H1 (cell line): Measurements from ENCODE around the gene FASN. TPM values are rescaled to one million over a fixed set of nuclear protein-coding genes. Genes with fewer than 3 reads are reported as not detected.

Experiments
- CBX8 ChIP-seq: fragments of 300-800, 300-1000 bp; sonication (generic); IDR thresholded peaks from 2 replicates; pipeline ENCODE4 v1.7.1; 2016; ENCODE audit warnings: low read depth, low read length, borderline replicate concordance
- CHD7 ChIP-seq: fragments of 300-600 bp; sonication (generic); IDR thresholded peaks from 2 replicates; pipeline ENCODE4 v1.7.1; 2012; ENCODE audit warnings: low read length, moderate library complexity, mild to moderate bottlenecking, inconsistent platforms; ENCODE audit not compliant: insufficient replicate concordance
- KDM5A ChIP-seq: fragments of 200-600 bp; IDR thresholded peaks from 2 replicates; pipeline ENCODE4 v1.7.1; 2012; ENCODE audit warnings: mild to moderate bottlenecking, low read length, inconsistent platforms, mixed read lengths
- RBBP5 ChIP-seq: IDR thresholded peaks from 2 replicates; pipeline ENCODE4 v1.7.1; 2012; ENCODE audit warnings: low read depth, mild to moderate bottlenecking, inconsistent platforms, low read length, moderate library complexity, borderline replicate concordance
- polyA plus RNA-seq, 7 experiments: library from polyadenylated mRNA; depleted of rRNA in 3 of 7; stranded (reverse) in 5 of 7; unstranded in 2 of 7; fragments of >200 nt in 5 of 7; fragments of 200-250 nt in 2 of 7; gene quantifications; 1 replicate in 5 of 7; 2 replicates in 1 of 7; 4 replicates in 1 of 7; pipeline versions ENCODE4 v1.2.1 to v1.2.3, GENCODE V29; 2011 to 2013; ENCODE audit warnings: missing spikeins in 2 of 7, mixed read lengths in 2 of 7
- total RNA-seq: library from RNA; stranded (reverse); fragmentation: NEBNext Ultra II Directional; extraction: Animal tissue kit (Norgen Biotek cat#: 25700); gene quantifications from 2 replicates; pipeline ENCODE4 v1.2.1, GENCODE V29; 2021

FASN gene
- total and polyA plus RNA-seq, 2 of the 8 experiments (the other 6 are each of a cell fraction or from before 2014, with no cell fraction given): 143 to 561 TPM

GRCh38 chr17:82060614-82061013 lies 37.4 kb downstream of the FASN start (continued):
- TF ChIP-seq CHD7: no peak
- no peak for TF ChIP-seq RBBP5
- TF ChIP-seq CBX8: no peak
- TF ChIP-seq KDM5A: no peak
